ENCODE results near the gene STRN. TPM values are rescaled to one million over a fixed set of nuclear protein-coding genes. Genes with fewer than 3 reads are reported as not detected.
A peak's percentile ranks its signal among the peaks of the same experiment; 100 is the strongest.
"Not testable (repeated sequence)": the region's sequence is repeated elsewhere in the genome, so short reads cannot be mapped to it uniquely, and the experiment has no call there.

STRN gene
- total RNA-seq, 1 donor from 2014 or later = 26.1 TPM

GRCh38 chr2:36912695-36913094 is 53.6 kb downstream of the STRN start:
- no peak for DNase-seq (ENCODE audit: low read depth)

- no peak for DNase-seq (ENCODE audit: low read depth)
These were observed 55.3 kb downstream of the STRN start for GRCh38 chr2:36911012-36911411.

- no peak for DNase-seq (ENCODE audit: low read depth)
These were observed 60.1 kb downstream of the STRN start for GRCh38 chr2:36906277-36906676.

GRCh38 chr2:36904636-36905035 is 61.7 kb downstream of the STRN start:
- no peak for DNase-seq (ENCODE audit: low read depth)

GRCh38 chr2:36902385-36903120 is 63.8 kb downstream of the STRN start:
- peak; percentile 27 for DNase-seq (ENCODE audit: low read depth)

GRCh38 chr2:36892805-36893204 is 73.5 kb downstream of the STRN start:
- DNase-seq (ENCODE audit: low read depth) = no peak

- DNase-seq (ENCODE audit: low read depth) = peak; percentile 79
These were observed 76.5 kb downstream of the STRN start for GRCh38 chr2:36889795-36890194.

GRCh38 chr2:36887095-36887494 is 79.2 kb downstream of the STRN start:
- DNase-seq (ENCODE audit: low read depth) = not testable (repeated sequence)

GRCh38 chr2:36886664-36887063 is 79.7 kb downstream of the STRN start:
- DNase-seq (ENCODE audit: low read depth) = no peak

GRCh38 chr2:36885605-36886004 is 80.7 kb downstream of the STRN start:
- DNase-seq (ENCODE audit: low read depth) = no peak

GRCh38 chr2:36882532-36882931 is 83.8 kb downstream of the STRN start:
- DNase-seq (ENCODE audit: low read depth) = no peak

- no peak for DNase-seq (ENCODE audit: low read depth)
These were observed 84.5 kb downstream of the STRN start for GRCh38 chr2:36881816-36882215.

- no peak for DNase-seq (ENCODE audit: low read depth)
These were observed 87.9 kb downstream of the STRN start for GRCh38 chr2:36878429-36878828.

GRCh38 chr2:36871068-36871707 is 95.1 kb downstream of the STRN start:
- no peak for DNase-seq (ENCODE audit: low read depth)

GRCh38 chr2:36869606-36870005 is 96.7 kb downstream of the STRN start:
- no peak for DNase-seq (ENCODE audit: low read depth)

- no peak for DNase-seq (ENCODE audit: low read depth)
These were observed 104.4 kb downstream of the STRN start for GRCh38 chr2:36861896-36862295.

GRCh38 chr2:36859366-36859792 is 107.0 kb downstream of the STRN start:
- no peak for DNase-seq (ENCODE audit: low read depth)

- DNase-seq (ENCODE audit: low read depth) = peak; percentile 48
These were observed 107.6 kb downstream of the STRN start for GRCh38 chr2:36858551-36859365.

GRCh38 chr2:36857713-36858112 is 108.6 kb downstream of the STRN start:
- no peak for DNase-seq (ENCODE audit: low read depth)

GRCh38 chr2:36855429-36855828 is 110.9 kb downstream of the STRN start:
- no peak for DNase-seq (ENCODE audit: low read depth)

- no peak for DNase-seq (ENCODE audit: low read depth)
These were observed 112.1 kb downstream of the STRN start for GRCh38 chr2:36854241-36854640.

- no peak for DNase-seq (ENCODE audit: low read depth)
These were observed 117.1 kb downstream of the STRN start for GRCh38 chr2:36849265-36849664.

GRCh38 chr2:36843838-36844237 is 122.5 kb downstream of the STRN start:
- DNase-seq (ENCODE audit: low read depth) = no peak

Data from renal cortical epithelial cell (primary cell).